ENCODE data around the gene ESRRB. TPM values are rescaled to one million over a fixed set of nuclear protein-coding genes. Genes with fewer than 3 reads are reported as not detected.
A peak's percentile ranks its signal among the peaks of the same experiment; 100 is the strongest.

Gene ESRRB
- total RNA-seq, 2 donors from 2014 or later, result 1.1 to 1.2 TPM

- H3K4me3 Mint-ChIP-seq, result no peak overlapping the region
- no peak overlapping the region for H3K27ac ChIP-seq (ENCODE audit: low read depth, low read length)
- no peak overlapping the region for H3K4me3 ChIP-seq (ENCODE audit: low read length)
- peaks cover 4% of the 10 kb centered on the region for H3K27me3 Mint-ChIP-seq (ENCODE audit: insufficient read depth)
- H3K9ac ChIP-seq (ENCODE audit: extremely low read depth, low read length, poor library complexity, severe bottlenecking), result no peak overlapping the region
- DNase-seq, result peak; percentile 26
- no peaks in the 10 kb centered on the region for H3K9me3 ChIP-seq (ENCODE audit: control insufficient read depth, low read length)
- TF ChIP-seq CTCF (conservative IDR thresholded peaks at IDR 0.05), result no peak
- H3K36me3 ChIP-seq (ENCODE audit: control insufficient read depth, insufficient read depth, low read length), result no peaks in the 10 kb centered on the region
- H3K36me3 Mint-ChIP-seq (ENCODE audit: low read depth), result no peaks in the 10 kb centered on the region
- H3K27me3 ChIP-seq (ENCODE audit: control insufficient read depth, insufficient read depth, low read length, poor library complexity, severe bottlenecking), result no peaks in the 10 kb centered on the region
- H3K4me1 Mint-ChIP-seq, result peaks cover 2% of the 10 kb centered on the region
- no peak overlapping the region for H3K27ac Mint-ChIP-seq
- WGBS, 2 experiments (ENCODE audit: insufficient coverage in 1 of 2, insufficient read length in 1 of 2), result 94 to 95% methylated on average over 2 to 6 of the region's 6 CpGs
- H3K4me1 ChIP-seq (ENCODE audit: control insufficient read depth, insufficient read depth, low read length), result peaks cover 5% of the 10 kb centered on the region
- no peaks in the 10 kb centered on the region for H3K9me3 Mint-ChIP-seq
Measured at GRCh38 chr14:76500480-76500879, 124.5 kb downstream of the ESRRB start.

- DNase-seq, result peak; percentile 18
- Mint-ChIP-seq H3K36me3 (ENCODE audit: low read depth) (no peaks in the 10 kb centered on the region), H3K9me3 (no peaks in the 10 kb centered on the region), H3K4me1 (peaks cover 4% of the 10 kb centered on the region), H3K27me3 (ENCODE audit: insufficient read depth) (peaks cover 4% of the 10 kb centered on the region), H3K27ac (no peak overlapping the region), H3K4me3 (no peak overlapping the region)
- Histone ChIP-seq H3K4me1 (ENCODE audit: control insufficient read depth, insufficient read depth, low read length) (peaks cover 7% of the 10 kb centered on the region), H3K27me3 (ENCODE audit: control insufficient read depth, insufficient read depth, low read length, poor library complexity, severe bottlenecking) (no peaks in the 10 kb centered on the region), H3K9me3 (ENCODE audit: control insufficient read depth, low read length) (no peaks in the 10 kb centered on the region), H3K36me3 (ENCODE audit: control insufficient read depth, insufficient read depth, low read length) (no peaks in the 10 kb centered on the region), H3K27ac (ENCODE audit: low read depth, low read length) (no peak overlapping the region), H3K9ac (ENCODE audit: extremely low read depth, low read length, poor library complexity, severe bottlenecking) (no peak overlapping the region), H3K4me3 (ENCODE audit: low read length) (no peak overlapping the region)
- WGBS, 2 experiments (ENCODE audit: insufficient coverage in 1 of 2, insufficient read length in 1 of 2), result 90 to 95% methylated on average over 3 to 7 of the region's 7 CpGs
- no peak for TF ChIP-seq CTCF (conservative IDR thresholded peaks at IDR 0.05)
Measured at GRCh38 chr14:76501156-76501720, 125.3 kb downstream of the ESRRB start.

- no peak for DNase-seq
- TF ChIP-seq CTCF (conservative IDR thresholded peaks at IDR 0.05), result no peak
- H3K27ac Mint-ChIP-seq, result no peak overlapping the region
- peaks cover 4% of the 10 kb centered on the region for H3K27me3 Mint-ChIP-seq (ENCODE audit: insufficient read depth)
- H3K27ac ChIP-seq (ENCODE audit: low read depth, low read length), result no peak overlapping the region
- H3K9me3 ChIP-seq (ENCODE audit: control insufficient read depth, low read length), result no peaks in the 10 kb centered on the region
- WGBS, 2 experiments (ENCODE audit: insufficient coverage in 1 of 2, insufficient read length in 1 of 2), result 92 to 94% methylated on average over 4 of the region's 4 CpGs
- peaks cover 8% of the 10 kb centered on the region for H3K4me1 ChIP-seq (ENCODE audit: control insufficient read depth, insufficient read depth, low read length)
- H3K4me3 Mint-ChIP-seq, result no peak overlapping the region
- no peak overlapping the region for H3K9ac ChIP-seq (ENCODE audit: extremely low read depth, low read length, poor library complexity, severe bottlenecking)
- no peak overlapping the region for H3K4me3 ChIP-seq (ENCODE audit: low read length)
- H3K27me3 ChIP-seq (ENCODE audit: control insufficient read depth, insufficient read depth, low read length, poor library complexity, severe bottlenecking), result no peaks in the 10 kb centered on the region
- H3K36me3 Mint-ChIP-seq (ENCODE audit: low read depth), result no peaks in the 10 kb centered on the region
- peaks cover 10% of the 10 kb centered on the region for H3K4me1 Mint-ChIP-seq
- no peaks in the 10 kb centered on the region for H3K9me3 Mint-ChIP-seq
- H3K36me3 ChIP-seq (ENCODE audit: control insufficient read depth, insufficient read depth, low read length), result no peaks in the 10 kb centered on the region
Measured at GRCh38 chr14:76502219-76502618, 126.3 kb downstream of the ESRRB start.
